RWPE2 (cell line): ENCODE results near the gene MPZL1.
A peak's percentile ranks its signal among the peaks of the same experiment; 100 is the strongest.

Experiments
- ATAC-seq: fragments of 200-7000 bp; cut with Tn5 transposase; 3 replicates; pipeline ENCODE4 v1.9.1; 2021; ENCODE audit warnings: low read depth
- DNase-seq: peaks from one replicate; pipeline ENCODE4 v3.0.0-alpha.2; 2020; ENCODE audit warnings: low spot score
- H3K27ac ChIP-seq: fragments of 450-650 bp; 2 replicates; pipeline ENCODE4 v1.5.1; 2017; ENCODE audit warnings: mild to moderate bottlenecking; ENCODE audit not compliant: poor library complexity, severe bottlenecking
- H3K27me3 ChIP-seq: fragments of 250-450 bp; sonication (Bioruptor Pico); 2 replicates; pipeline ENCODE4 v1.5.1; 2021; ENCODE audit warnings: mild to moderate bottlenecking, moderate library complexity; ENCODE audit not compliant: insufficient read depth, poor library complexity, severe bottlenecking
- H3K36me3 ChIP-seq: fragments of 250-450 bp; sonication (Bioruptor Pico); 2 replicates; pipeline ENCODE4 v1.5.1; 2020; ENCODE audit warnings: low read depth, mild to moderate bottlenecking, moderate library complexity
- H3K4me1 ChIP-seq: fragments of 250-450 bp; sonication (Bioruptor Pico); 2 replicates; pipeline ENCODE4 v1.5.1; 2021; ENCODE audit warnings: mild to moderate bottlenecking, moderate library complexity; ENCODE audit not compliant: insufficient read depth, poor library complexity, severe bottlenecking
- H3K4me3 ChIP-seq: fragments of 250-450 bp; sonication (Bioruptor Pico); 2 replicates; pipeline ENCODE4 v1.5.1; 2021; ENCODE audit warnings: mild to moderate bottlenecking, moderate library complexity; ENCODE audit not compliant: severe bottlenecking
- H3K9me3 ChIP-seq: fragments of 250-450 bp; sonication (Bioruptor Pico); 2 replicates; pipeline ENCODE4 v1.5.1; 2021; ENCODE audit warnings: mild to moderate bottlenecking, moderate library complexity; ENCODE audit not compliant: severe bottlenecking
- TF ChIP-seq, protein P1 (sequence below): fragments of 450-650 bp; IDR thresholded peaks from one replicate; pipeline ENCODE4 v1.5.1; 2017; ENCODE audit warnings: mild to moderate bottlenecking, moderate library complexity; ENCODE audit not compliant: poor library complexity, severe bottlenecking

The MPZL1 gene

GRCh38 chr1:167772436-167772835, 50.7 kb downstream of the MPZL1 start:
- TF ChIP-seq, protein P1, sequence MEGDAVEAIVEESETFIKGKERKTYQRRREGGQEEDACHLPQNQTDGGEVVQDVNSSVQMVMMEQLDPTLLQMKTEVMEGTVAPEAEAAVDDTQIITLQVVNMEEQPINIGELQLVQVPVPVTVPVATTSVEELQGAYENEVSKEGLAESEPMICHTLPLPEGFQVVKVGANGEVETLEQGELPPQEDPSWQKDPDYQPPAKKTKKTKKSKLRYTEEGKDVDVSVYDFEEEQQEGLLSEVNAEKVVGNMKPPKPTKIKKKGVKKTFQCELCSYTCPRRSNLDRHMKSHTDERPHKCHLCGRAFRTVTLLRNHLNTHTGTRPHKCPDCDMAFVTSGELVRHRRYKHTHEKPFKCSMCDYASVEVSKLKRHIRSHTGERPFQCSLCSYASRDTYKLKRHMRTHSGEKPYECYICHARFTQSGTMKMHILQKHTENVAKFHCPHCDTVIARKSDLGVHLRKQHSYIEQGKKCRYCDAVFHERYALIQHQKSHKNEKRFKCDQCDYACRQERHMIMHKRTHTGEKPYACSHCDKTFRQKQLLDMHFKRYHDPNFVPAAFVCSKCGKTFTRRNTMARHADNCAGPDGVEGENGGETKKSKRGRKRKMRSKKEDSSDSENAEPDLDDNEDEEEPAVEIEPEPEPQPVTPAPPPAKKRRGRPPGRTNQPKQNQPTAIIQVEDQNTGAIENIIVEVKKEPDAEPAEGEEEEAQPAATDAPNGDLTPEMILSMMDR, result no peak
- peaks cover 86% of the 10 kb centered on the region for H3K36me3 ChIP-seq
- peaks cover 7% of the 10 kb centered on the region for H3K4me1 ChIP-seq
- no peaks in the 10 kb centered on the region for H3K27me3 ChIP-seq
- no peaks in the 10 kb centered on the region for H3K9me3 ChIP-seq
- DNase-seq (no peak), ATAC-seq (no peak)
- no peak overlapping the region for H3K27ac ChIP-seq
- H3K4me3 ChIP-seq, result no peak overlapping the region

DNA sequence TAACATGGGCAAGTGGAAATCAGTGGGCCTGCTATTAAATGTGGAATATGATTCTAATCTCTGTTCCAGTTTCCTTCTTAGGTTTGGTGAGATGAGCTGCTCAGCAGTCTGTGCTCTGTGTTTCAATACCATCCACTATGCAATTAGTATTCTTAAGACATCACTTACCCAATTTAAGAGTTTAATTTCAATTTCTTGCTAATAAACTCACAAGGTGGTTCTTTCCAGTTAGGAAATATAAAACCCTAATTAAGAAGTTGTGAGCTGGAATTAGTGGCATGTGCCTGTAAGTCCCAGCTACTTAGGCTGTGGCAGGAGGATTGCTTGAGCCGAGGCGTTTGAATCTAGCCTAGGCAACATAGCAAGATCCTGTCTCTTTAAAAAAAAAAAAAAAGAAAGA, 51.7 kb downstream of the MPZL1 start:
- Histone ChIP-seq H3K27me3 (no peaks in the 10 kb centered on the region), H3K4me1 (peaks cover 7% of the 10 kb centered on the region), H3K36me3 (peaks cover 82% of the 10 kb centered on the region), H3K9me3 (no peaks in the 10 kb centered on the region), H3K27ac (no peak overlapping the region), H3K4me3 (no peak overlapping the region)
- no peak for DNase-seq
- TF ChIP-seq, protein P1, result no peak
- no peak for ATAC-seq

DNA sequence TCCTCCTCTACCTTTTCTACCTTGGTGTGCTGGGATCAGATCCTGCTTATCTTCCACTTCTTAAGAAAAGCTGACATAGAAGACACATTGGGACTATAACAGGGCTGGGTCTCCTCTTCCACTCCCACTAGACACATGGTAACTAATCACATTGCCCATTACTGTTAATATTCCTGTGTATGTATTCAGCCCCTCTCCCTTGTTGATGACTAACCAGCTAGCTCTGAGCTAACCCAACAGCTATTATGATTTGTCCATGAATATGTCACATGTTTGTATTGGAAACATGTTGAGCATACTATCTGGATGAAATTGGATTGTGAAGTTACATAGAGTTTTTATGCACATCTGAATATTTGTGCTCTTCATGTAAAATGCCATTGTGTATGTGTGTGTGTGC, 52.9 kb downstream of the MPZL1 start:
- no peaks in the 10 kb centered on the region for H3K9me3 ChIP-seq
- DNase-seq (no peak), ATAC-seq (peak; percentile 61)
- H3K27ac ChIP-seq, result no peak overlapping the region
- TF ChIP-seq, protein P1, result no peak
- peaks cover 74% of the 10 kb centered on the region for H3K36me3 ChIP-seq
- H3K4me1 ChIP-seq, result peaks cover 7% of the 10 kb centered on the region
- no peaks in the 10 kb centered on the region for H3K27me3 ChIP-seq
- no peak overlapping the region for H3K4me3 ChIP-seq

- Histone ChIP-seq H3K4me1 (peaks cover 7% of the 10 kb centered on the region), H3K27ac (no peak overlapping the region), H3K9me3 (no peaks in the 10 kb centered on the region), H3K4me3 (no peak overlapping the region), H3K36me3 (peaks cover 74% of the 10 kb centered on the region), H3K27me3 (no peaks in the 10 kb centered on the region)
- ATAC-seq (0 out of 3 replicates have a peak, but pooled peaks have one; percentile 19), DNase-seq (no peak)
- TF ChIP-seq, protein P1, result no peak
Measured at GRCh38 chr1:167775178-167775577, 53.4 kb downstream of the MPZL1 start.

DNA sequence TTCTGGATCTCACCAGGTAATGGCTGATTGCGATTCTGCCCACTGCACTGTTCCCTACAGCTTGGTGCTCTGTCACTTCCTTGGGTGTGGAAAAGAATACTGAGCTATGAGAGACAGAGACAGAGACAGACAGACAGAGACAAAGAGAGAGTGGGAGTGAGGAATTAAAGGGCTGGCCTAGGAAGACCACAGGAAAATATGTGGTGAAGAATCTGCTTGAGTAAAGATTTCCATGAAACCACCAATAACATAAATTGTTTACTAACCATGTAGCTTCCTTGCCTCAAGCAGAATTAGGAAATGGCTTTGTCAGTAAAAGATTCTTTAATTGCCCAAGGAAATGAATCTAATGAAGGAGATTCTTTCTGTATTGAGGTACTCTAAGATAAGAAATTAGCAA, 54.4 kb downstream of the MPZL1 start:
- ATAC-seq (no peak), DNase-seq (no peak)
- H3K36me3 ChIP-seq, result peaks cover 73% of the 10 kb centered on the region
- peaks cover 7% of the 10 kb centered on the region for H3K4me1 ChIP-seq
- no peaks in the 10 kb centered on the region for H3K27me3 ChIP-seq
- H3K27ac ChIP-seq, result no peak overlapping the region
- no peak overlapping the region for H3K4me3 ChIP-seq
- TF ChIP-seq, protein P1, result no peak
- H3K9me3 ChIP-seq, result no peaks in the 10 kb centered on the region
